ENCODE data around the gene MCRIP1. TPM values are rescaled to one million over a fixed set of nuclear protein-coding genes. Genes with fewer than 3 reads are reported as not detected.
A peak's percentile ranks its signal among the peaks of the same experiment; 100 is the strongest.

The MCRIP1 gene
- total and polyA plus RNA-seq, 2 of the 13 experiments (the other 11 are each of a cell fraction or from before 2014, with no cell fraction given) = 79.7 to 84.9 TPM

GRCh38 chr17:81860756-81861568 lies 27.9 kb upstream of the MCRIP1 start (continued):
- TF ChIP-seq, protein P1, sequence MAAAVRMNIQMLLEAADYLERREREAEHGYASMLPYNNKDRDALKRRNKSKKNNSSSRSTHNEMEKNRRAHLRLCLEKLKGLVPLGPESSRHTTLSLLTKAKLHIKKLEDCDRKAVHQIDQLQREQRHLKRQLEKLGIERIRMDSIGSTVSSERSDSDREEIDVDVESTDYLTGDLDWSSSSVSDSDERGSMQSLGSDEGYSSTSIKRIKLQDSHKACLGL (CRISPR knock-in tag; IDR thresholded peaks at IDR 0.05) = peak; percentile 99
- TF ChIP-seq ZNF83 (CRISPR knock-in tag; IDR thresholded peaks at IDR 0.05; ENCODE audit: borderline replicate concordance) (no peak; the same call in 1 of the 2 replicates), ZNF619 (CRISPR knock-in tag; IDR thresholded peaks at IDR 0.05) (no peak), RXRA (CRISPR knock-in tag; IDR thresholded peaks at IDR 0.05) (peak; percentile 80), MED8 (CRISPR knock-in tag; IDR thresholded peaks at IDR 0.05; ENCODE audit: insufficient replicate concordance) (peak; percentile 98), BRCA1 (CRISPR knock-in tag; IDR thresholded peaks at IDR 0.05) (peak; percentile 86; the same call in 1 of the 2 replicates), ZFYVE20 (CRISPR knock-in tag; IDR thresholded peaks at IDR 0.05; ENCODE audit: borderline replicate concordance, low read depth) (peak; percentile 96), STAT5B (CRISPR knock-in tag; IDR thresholded peaks at IDR 0.05) (peak; percentile 87; the same call in 1 of the 2 replicates), ZNF780A (CRISPR knock-in tag; IDR thresholded peaks at IDR 0.05) (no peak), DNMT3B (CRISPR knock-in tag; conservative IDR thresholded peaks at IDR 0.05) (peak; percentile 95), HINFP (CRISPR knock-in tag; IDR thresholded peaks at IDR 0.05; ENCODE audit: low read depth) (peak; percentile 58), ZSCAN31 (CRISPR knock-in tag; IDR thresholded peaks at IDR 0.05; ENCODE audit: low read depth) (peak; percentile 46; the same call in 1 of the 2 replicates), TRIM22 (IDR thresholded peaks at IDR 0.05) (no peak), ZBTB8A (CRISPR knock-in tag; IDR thresholded peaks at IDR 0.05; ENCODE audit: borderline replicate concordance, low read depth) (no peak; the same call in 1 of the 2 replicates), DNMT1 (CRISPR knock-in tag; IDR thresholded peaks at IDR 0.05) (0 out of 2 replicates have a peak, but pooled peaks have one; percentile 31), ZNF614 (CRISPR knock-in tag; IDR thresholded peaks at IDR 0.05; ENCODE audit: borderline replicate concordance) (peak; percentile 58; the same call in 1 of the 2 replicates), TAF1 (CRISPR knock-in tag; IDR thresholded peaks at IDR 0.05) (peak; percentile 98)
- TF ChIP-seq, protein P2, sequence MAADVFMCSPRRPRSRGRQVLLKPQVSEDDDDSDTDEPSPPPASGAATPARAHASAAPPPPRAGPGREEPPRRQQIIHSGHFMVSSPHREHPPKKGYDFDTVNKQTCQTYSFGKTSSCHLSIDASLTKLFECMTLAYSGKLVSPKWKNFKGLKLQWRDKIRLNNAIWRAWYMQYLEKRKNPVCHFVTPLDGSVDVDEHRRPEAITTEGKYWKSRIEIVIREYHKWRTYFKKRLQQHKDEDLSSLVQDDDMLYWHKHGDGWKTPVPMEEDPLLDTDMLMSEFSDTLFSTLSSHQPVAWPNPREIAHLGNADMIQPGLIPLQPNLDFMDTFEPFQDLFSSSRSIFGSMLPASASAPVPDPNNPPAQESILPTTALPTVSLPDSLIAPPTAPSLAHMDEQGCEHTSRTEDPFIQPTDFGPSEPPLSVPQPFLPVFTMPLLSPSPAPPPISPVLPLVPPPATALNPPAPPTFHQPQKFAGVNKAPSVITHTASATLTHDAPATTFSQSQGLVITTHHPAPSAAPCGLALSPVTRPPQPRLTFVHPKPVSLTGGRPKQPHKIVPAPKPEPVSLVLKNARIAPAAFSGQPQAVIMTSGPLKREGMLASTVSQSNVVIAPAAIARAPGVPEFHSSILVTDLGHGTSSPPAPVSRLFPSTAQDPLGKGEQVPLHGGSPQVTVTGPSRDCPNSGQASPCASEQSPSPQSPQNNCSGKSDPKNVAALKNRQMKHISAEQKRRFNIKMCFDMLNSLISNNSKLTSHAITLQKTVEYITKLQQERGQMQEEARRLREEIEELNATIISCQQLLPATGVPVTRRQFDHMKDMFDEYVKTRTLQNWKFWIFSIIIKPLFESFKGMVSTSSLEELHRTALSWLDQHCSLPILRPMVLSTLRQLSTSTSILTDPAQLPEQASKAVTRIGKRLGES (CRISPR knock-in tag; IDR thresholded peaks at IDR 0.05; ENCODE audit: borderline replicate concordance) = 0 out of 2 replicates have a peak, but pooled peaks have one; percentile 50
- TF ChIP-seq, protein P3, sequence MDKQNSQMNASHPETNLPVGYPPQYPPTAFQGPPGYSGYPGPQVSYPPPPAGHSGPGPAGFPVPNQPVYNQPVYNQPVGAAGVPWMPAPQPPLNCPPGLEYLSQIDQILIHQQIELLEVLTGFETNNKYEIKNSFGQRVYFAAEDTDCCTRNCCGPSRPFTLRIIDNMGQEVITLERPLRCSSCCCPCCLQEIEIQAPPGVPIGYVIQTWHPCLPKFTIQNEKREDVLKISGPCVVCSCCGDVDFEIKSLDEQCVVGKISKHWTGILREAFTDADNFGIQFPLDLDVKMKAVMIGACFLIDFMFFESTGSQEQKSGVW (CRISPR knock-in tag; IDR thresholded peaks at IDR 0.05; ENCODE audit: borderline replicate concordance) = no peak
- TF ChIP-seq, protein P4, sequence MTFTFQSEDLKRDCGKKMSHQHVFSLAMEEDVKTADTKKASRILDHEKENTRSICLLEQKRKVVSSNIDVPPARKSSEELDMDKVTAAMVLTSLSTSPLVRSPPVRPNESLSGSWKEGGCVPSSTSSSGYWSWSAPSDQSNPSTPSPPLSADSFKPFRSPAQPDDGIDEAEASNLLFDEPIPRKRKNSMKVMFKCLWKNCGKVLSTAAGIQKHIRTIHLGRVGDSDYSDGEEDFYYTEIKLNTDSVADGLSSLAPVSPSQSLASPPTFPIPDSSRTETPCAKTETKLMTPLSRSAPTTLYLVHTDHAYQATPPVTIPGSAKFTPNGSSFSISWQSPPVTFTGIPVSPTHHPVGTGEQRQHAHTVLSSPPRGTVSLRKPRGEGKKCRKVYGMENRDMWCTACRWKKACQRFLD (CRISPR knock-in tag; IDR thresholded peaks at IDR 0.05; ENCODE audit: borderline replicate concordance) = peak; percentile 82; the same call in 1 of the 2 replicates
